NCI-H1436 (cell line): ENCODE results near the gene ECI2.
"Not testable (repeated sequence)": the region's sequence is repeated elsewhere in the genome, so short reads cannot be mapped to it uniquely, and the experiment has no call there.

Experiments
- DNase-seq: peaks from one replicate; lab custom pipeline; 2025; lab: John Stamatoyannopoulos, UW

The ECI2 gene

DNA sequence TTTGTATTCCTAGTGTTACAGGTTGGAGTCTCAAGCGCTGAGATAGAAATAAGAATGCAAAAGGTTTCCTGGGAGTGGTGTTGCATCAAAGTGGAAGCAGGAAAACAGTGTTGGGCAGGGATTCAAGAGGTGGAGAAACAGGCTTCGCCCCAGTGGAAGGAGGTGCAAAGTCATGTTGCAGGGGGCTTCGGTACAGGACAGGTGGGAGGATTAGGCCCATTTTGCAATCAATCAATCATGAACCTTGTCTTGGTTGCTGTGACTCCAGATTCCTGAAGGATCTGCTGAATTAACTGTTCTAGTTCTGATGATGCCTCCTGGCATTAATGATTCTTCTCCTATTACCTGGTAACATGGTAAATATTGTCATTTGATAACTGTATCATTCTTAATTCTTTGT is 34.1 kb downstream of the ECI2 start:
- DNase-seq: no peak

DNA sequence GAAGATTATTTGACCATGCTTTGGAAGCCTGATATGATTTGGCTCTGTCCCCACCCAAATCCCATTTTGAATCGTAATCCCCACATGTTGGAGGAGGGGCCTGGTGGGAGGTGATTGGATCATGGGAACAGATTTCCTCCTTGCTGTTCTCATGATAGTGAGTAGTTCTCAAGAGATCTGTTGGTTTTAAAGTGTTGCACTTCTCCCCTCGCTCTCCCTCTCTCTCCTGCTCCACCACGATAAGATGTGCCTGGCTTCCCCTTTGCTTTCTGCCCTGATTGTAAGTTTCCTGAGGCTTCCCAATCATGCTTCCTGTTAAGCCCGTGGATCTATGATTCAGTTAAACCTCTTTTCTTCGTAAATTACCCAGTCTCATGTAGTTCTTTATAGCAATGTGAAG is 34.7 kb downstream of the ECI2 start:
- no peak for DNase-seq

DNA sequence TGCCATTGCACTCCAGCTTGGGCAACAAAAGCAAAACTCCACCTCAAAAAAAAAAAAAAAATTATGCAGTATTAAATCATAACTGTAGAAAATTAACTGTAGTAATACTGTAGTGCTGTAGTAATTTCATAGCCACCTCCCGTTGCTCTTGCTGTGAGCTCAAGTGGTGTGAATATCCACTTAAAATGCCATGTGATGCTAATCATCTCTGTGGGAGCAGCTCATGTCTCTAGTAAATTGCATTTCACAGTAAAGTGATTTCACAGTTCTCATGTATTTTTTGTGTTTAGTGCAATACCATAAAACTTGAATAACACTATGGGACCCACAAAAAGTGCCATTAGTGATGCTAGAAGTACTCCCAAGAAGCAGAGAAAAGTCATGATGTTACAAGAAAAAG is 42.1 kb downstream of the ECI2 start:
- DNase-seq: no peak

DNA sequence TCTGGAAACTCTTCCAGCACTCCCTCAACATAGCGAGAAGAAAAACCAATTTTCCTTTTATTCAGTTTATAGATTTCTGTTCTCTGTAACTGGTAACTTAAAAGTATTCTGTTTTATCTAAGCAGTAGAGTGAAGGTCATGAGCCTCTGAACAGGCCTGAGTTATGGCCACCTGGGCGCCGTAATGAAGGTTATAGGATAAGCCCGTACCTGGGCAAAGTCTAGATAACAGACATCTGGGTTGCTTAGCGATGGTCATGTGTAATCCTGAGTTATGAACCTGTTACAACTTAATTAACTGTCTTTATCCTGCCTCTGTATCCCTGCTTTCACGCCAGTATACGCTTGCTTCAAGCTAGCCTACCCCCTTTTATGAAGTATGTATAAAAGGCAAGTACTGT is 43.4 kb downstream of the ECI2 start:
- no peak for DNase-seq

DNA sequence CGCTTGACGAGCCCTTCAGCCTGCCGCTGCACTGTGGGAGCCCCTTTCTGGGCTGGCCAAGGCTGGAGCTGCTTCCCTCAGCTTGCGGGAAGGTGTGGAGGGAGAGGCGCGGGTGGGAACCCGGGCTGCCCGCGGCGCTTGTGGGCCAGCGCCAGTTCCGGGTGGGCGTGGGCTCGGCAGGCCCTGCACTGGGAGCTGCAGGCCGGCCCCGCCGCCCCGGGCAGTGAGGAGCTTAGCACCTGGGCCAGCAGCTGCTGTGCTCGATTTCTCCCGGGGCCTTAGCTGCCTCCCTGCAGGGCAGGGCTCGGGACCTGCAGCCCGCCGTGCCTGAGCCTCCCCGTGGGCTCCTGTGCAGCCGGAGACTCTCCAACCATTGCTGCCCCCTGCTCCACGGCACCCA is 45.3 kb downstream of the ECI2 start:
- not testable (repeated sequence) for DNase-seq

DNA sequence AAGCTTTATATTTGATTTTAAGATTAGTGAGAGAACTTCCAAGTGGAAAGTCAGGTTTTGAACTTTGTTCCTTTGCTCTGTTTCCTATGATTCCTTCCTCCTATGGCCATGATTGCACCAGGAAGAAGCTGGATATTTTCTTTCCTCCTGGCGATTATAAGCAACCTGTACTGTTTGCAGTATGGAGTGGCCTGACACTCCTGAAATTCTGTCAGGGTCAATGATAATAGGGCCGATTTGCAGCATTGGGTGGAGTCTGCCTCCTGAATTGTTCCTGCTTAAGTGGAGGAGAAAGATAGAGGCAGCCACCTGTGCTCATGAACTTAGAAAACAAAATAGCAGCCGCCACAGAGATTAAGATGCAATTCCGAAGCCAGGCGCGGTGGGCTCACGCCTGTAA is 46.7 kb downstream of the ECI2 start:
- no peak for DNase-seq

DNA sequence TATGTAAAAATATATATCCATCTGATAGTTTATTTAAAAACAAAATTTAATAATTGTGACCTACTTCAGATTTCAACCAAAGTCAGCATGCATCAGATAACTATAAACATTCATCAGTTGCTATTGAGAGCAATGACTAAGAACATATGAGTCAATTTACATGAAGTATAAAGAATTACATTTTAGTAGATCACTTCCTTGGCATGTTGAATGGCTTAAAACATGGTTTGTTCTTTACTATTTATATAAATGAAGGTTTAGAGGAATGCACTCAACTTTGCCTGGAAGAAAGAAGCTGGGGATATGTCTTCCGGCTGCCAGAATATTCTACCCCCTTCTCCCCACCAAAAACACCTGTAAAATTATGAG is 50.1 kb downstream of the ECI2 start:
- DNase-seq: no peak

DNA sequence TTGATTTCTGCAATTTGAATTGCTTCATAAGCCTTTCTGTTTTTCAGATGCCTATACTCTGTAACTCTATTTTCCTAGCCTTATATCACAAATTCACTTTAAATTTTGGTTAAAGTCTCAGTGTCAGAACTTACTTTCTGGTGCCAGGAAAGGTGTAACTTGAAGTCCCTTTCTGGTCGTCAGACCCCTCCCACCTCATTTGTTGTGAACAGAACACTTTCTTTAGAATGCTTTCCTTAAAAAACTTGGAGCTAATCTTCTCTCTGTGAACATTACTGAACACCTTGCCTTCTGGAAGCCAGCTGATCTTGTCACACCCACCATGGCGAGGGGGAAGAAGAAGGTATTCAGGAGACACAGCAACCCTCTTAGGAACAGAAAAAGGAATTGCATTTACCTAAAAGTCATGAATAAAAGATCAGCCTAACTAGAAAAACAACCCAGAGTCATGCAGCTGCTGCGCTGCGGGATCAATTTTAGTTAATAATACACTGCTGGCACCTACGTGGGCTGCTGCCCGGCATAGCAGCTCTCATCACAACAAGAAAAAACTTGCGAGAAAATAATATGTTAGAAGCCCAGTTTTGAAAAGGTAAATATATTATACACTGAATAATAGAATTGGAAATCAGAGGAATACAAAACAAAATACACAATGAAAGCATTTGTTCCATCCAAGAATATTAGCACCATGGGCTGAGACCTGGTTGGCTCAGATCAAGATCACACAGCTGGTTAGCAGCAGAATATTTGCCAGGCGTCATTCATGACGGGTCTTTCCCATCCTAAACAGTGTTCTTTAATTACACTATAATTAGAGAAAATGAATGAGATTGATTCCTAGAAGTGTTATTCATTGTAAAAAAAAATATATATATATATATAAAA is 50.7 kb downstream of the ECI2 start:
- DNase-seq: no peak

DNA sequence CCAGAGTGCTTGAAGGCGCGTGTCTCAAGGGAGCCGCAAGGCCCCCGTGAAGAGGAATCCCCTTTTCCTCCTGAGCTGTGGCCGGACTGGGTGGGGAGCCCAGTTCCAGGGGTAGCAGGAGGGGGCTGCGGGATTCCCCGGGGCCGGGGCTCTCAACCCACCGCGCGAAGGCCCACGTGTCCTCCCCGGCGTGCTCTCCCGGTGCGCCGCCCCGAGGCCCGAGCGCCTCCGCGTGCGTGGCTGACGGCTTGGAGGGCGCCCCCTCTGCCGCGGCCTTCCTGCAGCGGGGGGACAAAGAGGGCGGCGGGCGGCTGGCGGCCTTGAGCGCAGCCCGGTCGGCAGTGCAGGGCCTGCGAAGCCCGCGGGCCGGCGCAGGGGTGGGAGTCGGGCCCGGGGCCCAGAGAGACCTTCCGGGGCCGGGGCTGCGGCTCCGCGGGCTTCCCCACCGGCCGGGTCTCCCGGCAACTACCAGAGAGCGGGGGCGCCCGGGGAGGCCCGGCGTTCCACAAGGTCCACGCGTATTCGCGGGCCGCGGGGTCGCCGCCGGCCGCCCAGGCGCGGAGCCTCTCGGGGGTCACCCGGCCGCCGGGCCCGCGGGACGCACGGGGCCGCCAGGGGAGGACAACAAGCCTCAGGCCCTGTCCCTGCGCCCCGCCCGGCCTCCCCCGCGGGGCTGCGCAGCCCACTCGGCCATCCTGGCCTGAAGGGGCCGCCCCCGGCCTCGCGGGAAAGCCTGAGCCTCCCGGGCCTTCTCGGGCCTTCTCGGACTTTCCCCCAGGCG is 56.5 kb downstream of the ECI2 start, which contains the start of gene FAM217A:
Gene FAM217A, minus strand, starts transcription at position 447 of the 781 bp plus-strand sequence. CDS start 1,723 bp downstream, outside the sequence.
- no peak for DNase-seq

DNA sequence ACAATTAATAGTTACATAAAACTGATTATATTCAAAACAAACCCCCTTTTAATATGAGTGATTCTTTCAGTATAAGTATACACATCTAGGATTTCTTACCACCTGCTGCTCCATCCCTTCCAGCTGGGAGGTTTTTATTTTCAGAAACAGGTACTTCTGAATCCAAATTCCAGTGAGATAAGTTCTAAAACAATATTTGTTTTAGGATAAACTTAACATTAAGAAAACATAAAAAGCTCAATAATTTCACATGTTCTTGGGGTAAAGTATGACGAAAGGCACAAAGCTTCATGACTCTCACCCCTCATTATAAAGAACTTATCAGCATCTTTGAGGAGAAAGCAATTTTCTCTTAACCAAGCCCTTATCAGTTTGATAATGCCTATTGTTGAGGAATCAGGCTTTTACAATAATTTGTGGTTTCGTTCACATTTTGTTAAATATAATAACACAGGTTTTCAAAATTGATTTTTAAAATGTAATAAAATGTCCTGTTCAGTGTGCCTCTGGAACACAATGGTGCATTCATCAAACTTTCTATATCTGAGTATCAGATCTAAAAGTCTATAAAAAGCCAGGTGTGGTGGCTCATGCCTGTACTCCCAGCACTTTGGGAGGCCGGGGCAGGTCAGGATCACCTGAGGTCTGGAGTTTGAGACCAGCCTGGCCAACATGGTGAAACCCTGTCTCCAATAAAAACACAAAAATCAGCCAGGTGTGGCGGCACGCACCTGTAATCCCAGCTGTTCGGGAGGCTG is 60.7 kb downstream of the ECI2 start:
- DNase-seq: no peak

DNA sequence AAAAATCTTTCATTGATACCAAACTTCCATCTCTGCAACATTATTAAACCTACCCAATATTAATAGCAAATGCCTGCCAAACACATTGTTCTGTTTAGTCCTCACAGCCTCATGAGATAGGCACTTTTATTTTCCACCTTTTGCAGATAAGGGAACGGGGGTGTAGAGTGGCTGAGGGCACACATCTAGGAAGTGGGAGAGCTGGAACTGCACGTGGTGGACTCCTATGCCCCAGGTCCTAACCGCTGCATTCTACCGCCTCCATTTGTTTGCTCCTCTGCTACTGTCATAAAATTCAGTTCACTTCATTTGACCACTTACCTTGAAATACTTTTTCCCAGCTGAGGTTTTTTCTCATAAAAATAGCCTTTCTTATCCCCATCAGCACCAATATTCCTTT is 64.0 kb downstream of the ECI2 start:
- no peak for DNase-seq

DNA sequence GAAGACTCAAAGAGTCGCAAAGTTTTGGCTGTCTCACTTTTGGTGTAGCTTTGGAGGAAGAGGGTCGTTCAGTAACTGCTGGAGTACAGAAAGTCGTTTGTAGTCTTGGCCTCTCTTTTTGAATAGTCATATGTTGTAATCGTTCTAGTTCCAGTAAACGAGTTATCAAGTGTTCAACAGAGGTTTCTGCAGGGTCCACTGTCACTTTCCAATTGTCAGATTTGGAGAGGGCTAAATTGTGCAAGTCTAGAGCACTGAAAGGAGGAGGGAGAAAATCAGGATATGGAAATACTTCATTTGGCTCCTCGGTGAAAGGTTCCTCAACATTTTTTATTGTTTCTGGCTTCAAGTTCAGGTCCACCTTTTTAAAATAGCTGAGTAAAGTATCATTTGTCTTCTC is 66.2 kb downstream of the ECI2 start:
- DNase-seq: no peak

DNA sequence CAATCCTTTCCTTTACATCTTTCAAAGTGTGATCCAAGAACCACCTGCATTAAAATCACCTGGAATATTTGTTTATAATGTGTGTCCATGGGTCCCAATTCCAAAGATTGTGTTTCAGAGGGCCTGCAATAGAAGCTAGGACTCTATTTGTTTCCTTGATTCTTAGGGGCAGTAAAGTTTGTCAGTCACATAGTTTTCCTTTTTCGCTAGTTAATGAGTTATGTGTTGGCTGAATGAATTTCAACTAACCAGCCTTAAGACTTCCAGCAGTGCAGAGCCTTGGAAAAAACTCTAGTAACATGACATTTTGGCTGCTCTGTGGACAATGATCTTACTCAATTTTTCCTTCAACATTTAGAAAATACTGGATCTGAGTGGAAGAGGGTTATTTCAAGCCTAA is 67.7 kb downstream of the ECI2 start:
- no peak for DNase-seq

DNA sequence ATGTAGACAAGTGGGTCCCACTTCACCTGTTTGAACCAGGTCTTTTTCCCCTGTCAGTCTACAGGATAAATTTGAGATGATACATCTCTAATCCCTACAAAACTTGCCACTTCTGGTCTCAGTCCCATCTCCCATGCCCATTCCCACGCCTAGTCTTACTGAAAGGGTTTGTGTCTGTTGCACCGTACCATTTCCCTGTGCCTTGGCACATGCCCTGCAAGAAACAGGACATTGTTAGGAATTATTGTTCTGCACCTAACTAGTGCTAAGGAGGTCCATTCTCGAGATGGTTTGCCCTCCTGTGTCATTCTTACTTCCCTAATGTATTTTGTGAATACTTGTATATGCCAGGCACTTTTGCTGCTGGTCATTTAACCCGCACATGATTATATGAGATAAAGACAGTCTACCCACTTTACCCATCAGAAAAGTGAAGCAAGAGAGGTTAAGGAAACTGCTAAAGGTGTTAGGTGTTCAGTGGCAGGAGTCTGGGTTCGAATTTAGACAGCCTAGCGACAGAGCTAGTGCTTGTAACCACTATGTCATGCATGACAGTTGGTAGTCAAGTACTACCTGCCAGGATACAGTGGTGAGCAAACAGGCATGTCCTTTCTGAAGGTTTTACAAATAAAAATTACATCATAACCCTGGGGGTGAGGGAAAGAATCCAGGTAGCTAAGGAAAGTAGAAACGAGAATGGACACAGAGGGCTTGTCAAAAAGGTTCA is 69.2 kb downstream of the ECI2 start:
- no peak for DNase-seq
